HG03097 (cell line): Measurements from ENCODE around the gene BMP2K.

Experiments used
- ATAC-seq: cut with Tn5 transposase; IDR thresholded peaks from one replicate; pipeline ENCODE4 v1.9.1; 2021; ENCODE audit not compliant: unreplicated experiment, low FRiP score

The BMP2K gene

GRCh38 chr4:78923464-78924312, 147.5 kb downstream of the BMP2K start:
- no peak for ATAC-seq

- ATAC-seq = no peak
Measured at GRCh38 chr4:78926826-78927225, 150.7 kb downstream of the BMP2K start.

- ATAC-seq = no peak
Measured at GRCh38 chr4:78928835-78929234, 152.7 kb downstream of the BMP2K start.

- ATAC-seq = no peak
Measured at GRCh38 chr4:78930016-78930629, 154.0 kb downstream of the BMP2K start.

- ATAC-seq = no peak
Measured at GRCh38 chr4:78936989-78937388, 160.8 kb downstream of the BMP2K start.

DNA sequence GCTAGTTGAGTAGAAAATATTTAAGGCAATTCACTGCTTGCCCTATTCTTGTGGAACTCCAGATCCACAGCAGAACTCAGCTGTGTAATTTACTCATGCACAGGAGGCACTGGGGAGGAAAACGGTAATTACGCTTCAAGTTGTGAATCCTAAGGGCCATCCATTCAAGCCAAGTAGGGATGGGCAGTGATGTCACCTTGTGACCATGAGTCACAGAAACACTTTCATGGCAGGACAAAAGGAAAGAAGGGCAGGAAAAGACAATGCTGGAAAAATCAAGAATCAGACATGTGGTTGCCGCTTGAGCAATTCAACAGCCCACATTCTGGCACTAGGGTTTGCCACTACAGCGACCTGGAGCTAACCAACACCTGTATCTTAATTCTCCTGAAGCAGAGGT, 161.7 kb downstream of the BMP2K start:
- no peak for ATAC-seq

DNA sequence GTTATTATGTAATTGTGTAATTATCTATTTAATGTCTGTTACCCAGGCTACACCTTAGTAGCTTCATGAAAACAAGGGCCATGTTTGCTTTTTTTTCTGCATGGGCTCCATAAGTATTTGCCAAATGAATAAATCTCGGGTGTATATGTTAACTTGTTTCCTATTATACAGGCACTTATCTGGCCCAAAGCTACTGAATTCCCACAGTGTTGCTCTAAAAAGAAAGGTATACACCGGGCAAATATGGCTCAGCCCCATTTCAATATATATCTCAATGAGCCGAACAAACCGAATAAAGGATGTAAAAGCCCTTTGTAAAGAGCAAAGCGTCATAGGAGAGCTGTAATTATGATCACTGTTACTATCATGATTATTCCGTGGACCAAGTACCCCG, 162.3 kb downstream of the BMP2K start:
- no peak for ATAC-seq

DNA sequence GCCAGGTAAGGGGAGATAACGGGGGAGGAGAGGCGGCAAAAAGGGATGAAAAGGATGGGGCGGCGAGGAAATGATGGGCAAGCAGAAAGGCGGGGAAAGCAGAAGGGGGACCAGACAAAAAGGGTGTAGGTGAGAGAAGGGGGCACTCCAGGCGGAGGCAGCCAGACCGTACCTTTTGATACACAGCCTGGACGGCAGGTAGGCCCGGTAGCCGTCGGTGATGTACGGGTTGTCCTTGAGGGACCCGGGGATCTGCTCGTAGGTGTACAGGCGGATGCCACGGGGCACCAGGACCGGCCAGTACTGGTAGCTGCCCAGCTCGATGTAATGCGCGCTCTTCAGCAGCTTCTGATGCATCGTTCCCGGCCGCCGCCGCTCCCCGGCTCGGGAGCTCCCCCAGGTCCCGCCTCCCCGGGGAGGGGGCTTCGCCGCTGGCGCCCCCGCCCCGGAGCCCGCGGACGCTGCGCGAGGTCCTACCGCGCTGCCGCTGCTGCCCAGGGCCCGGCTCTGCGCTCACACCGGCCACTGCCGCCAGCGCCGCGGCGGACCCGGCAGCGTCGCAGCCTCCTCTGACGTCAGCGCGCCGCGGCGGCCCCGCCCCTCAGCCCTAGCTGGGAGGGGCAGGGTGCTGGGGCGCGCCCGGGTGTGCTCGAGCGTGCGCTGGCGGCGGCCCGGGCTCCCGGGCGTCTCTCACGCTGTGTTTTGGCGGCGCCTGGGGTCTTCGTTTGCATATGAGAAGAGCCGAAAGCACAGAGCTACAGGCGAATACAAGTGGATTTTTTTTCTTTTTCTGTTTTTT, 162.9 kb downstream of the BMP2K start, which contains the start of gene PAQR3:
Gene PAQR3 (minus strand): TSS at position 571 of the 799 bp plus-strand sequence. CDS start 214 bp downstream, at position 357.
- ATAC-seq = peak; percentile 99

GRCh38 chr4:78939667-78940008, 163.5 kb downstream of the BMP2K start:
- ATAC-seq = peak; percentile 19

DNA sequence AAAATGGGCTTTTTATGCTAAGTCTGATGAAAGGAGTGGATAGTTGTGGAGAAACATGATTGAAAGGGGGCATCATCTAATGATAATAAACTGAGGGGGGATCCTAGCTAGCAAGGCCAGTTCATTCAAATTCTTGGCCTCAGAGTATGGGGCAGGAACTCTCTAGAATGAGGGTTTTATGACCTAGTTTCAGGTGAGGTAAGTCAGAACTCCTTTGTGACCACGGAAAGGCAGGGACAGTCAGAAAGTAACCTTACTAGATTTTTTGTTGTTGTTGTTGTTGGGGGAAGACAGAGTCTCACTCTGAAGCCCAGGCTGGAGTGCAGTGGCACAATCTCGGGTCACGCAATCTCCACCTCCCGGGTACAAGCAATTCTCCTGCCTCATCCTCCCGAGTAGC, 164.6 kb downstream of the BMP2K start:
- ATAC-seq = no peak

GRCh38 chr4:78944381-78944780, 168.2 kb downstream of the BMP2K start:
- ATAC-seq = no peak

DNA sequence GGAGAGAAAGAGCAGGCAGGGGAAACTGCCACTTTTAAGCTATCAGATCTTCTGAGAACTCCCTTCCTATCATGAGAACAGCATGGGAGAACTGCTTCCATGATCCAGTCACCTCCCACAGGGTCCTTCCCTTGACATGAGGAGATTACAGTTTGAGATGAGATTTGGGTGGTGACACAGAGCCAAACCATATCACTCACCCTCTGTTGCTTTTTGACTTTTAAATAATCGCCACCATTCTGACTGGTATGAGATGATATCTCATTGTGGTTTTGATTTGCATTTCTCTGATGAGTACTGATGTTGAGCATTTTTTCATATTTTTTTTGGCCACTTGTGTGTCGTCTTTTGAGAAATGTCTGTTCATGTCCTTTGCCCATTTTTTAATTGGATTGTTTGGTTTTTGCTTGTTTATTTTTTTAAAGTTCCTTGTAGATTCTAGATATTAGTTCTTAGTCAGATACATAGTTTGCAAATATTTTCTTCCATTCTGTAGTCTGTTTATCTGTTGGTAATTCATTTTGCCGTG, 169.6 kb downstream of the BMP2K start:
- ATAC-seq = no peak

GRCh38 chr4:78949735-78950134, 173.6 kb downstream of the BMP2K start:
- no peak for ATAC-seq

- no peak for ATAC-seq
Measured at GRCh38 chr4:78951862-78952472, 175.8 kb downstream of the BMP2K start.

DNA sequence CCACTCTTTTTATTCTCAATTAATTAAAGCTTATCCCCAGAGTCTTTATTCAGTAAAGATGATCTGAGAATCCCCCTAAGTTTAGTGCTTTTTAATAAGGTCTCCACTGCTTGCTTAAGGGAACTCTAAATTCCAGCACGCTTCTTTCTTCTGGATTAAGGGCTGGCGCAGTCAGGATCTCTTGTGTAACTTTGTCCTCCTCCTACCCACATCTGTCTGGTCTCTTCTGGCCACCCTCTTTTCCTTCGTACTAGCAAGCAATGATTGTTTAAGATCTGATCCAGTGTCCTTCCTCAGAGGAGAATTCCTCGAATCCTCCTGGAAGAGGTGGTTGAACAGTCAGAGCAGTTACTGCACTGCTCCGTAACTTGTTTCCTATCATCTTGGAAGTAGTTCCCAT, 177.1 kb downstream of the BMP2K start:
- ATAC-seq = no peak

DNA sequence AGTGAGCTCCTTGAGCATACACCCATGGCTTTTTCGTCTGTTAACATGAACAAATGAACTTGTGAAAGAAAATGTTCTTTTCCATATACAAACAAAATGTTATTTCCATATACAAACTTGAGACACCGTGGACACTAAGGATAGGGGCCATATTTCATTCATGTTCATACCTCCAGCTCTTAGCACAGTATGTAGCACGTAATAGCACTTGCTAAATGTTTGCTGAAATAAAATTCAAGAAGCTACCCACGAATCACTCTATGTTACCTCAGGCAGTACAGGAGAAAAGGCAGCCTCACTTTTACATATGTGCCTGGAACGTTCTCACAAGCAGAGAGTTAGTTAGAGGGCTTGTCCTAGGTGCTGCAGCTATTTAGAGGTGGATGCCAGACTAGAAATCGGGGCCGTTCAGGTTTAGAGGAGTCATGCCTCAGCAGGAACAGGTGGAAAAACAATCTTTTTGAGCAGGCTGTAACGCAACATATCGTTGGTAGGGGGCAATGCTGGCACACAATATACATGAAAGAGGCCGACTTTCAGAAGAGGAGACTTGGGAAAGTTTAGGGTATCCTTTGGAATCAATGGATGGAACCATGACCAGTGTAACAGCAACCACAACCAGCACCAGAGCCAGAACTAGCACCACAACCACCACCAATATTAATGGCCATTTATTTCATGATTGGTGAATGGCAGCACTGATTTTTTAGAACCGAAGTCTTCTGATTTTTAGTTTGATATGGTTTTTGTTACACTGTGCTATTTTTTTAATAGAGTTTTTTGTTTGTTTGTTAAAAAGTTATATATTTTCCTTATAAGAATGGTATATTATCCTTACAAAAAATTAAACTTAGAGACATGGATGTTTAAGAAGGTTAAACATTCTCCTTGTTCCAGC, 177.9 kb downstream of the BMP2K start:
- no peak for ATAC-seq

DNA sequence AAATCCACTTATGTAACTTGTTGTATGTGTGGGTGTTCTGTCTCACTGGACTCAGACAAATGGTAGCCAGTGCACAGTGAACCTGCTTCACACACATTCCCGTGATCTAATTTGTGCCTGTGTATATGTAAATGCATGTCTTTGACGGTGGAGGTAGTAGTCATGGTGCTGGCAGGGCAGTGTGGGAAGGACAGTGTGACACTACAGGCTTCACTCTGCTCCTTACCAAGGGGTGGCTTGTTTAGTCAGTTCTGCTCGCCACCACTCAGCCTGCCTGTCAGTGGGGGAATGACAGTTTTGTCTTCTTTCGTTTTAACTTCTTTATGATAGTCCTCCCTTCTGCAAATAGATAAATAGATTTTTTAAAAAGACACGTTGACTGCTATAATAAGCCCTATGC, 180.8 kb downstream of the BMP2K start:
- no peak for ATAC-seq

DNA sequence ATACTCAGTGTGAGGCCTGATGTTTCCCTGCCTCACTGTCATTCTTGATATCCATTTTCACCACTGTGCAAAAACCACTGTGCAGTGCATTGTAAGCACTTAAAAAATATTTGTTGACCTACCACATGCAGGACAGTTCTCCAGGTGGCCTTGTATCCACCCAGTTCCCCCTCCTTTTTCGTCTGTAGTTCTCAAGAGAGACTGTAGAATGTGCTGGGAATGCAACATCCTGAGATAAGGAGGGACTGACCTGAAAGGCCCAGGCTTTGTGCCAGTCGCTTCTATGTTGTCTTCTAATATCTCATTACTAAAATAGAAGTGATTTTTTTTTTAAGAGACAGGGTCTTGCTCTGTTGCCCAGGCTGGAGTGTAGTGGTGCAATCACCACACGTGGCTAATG, 184.8 kb downstream of the BMP2K start:
- ATAC-seq = no peak
